ENCODE data around the gene DNTTIP2. TPM values are rescaled to one million over a fixed set of nuclear protein-coding genes. Genes with fewer than 3 reads are reported as not detected.

The DNTTIP2 gene
- total and polyA plus RNA-seq, 9 of the 15 experiments (the other 6 are each of a cell fraction or from before 2014, with no cell fraction given), result 50.4 to 138 (median 97.0) TPM

DNA sequence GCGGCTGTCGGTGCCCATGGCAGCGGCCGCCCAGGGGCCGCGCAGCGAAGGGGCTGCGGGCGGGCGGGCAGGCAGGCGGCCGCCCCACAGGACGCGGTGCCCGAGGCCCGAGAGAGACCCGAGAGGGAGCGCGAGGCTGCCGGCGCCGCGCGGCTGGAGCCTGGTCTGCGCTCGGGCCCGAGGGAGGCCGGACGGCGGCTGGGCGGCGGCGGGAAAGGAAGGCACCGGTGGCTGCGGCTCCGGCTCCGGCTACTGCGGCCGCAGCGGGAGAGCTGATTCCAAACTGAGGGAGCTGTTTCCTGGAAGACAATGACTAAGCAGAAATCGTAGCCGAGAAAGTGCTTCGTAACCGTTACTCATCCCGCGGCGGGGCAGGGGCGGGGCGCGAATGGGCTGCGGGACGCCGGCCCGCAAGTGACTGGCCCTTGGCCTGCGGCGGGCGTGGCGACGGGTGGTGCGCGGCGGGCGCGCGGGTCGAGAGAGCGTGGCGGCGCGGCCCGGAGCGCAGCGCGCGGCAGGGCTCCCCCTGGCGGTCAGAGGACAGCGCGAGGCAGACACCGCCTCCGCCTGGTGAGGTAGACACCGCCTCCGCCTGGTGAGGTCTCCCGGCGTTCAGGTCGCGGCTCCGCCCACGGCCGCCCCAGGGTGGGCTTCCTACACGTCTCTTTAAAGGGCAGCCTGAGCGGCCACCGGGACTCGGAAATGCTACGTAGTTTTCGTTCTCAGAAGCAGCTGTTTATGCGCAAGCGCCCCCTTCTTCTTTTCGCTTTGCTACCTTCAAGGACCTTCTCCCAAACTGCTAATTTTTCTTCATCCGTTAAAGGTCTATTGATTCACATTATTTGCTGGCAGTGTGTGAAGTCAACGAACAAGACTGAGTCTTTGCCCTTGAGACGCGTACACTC, 30.4 kb upstream of the DNTTIP2 start, which contains the start of gene GCLM (continued):
- TF ChIP-seq NRF1 (conservative IDR thresholded peaks at IDR 0.05 in 1 of 2, IDR thresholded peaks at IDR 0.05 in 1 of 2) (peak; percentile 71 to 83), CBX3 (IDR thresholded peaks at IDR 0.05; ENCODE audit: borderline replicate concordance in 1 of 2, low read length in 2 of 2) (peak in 1 of 2 experiments; percentile 42; a peak in 1 of 3 replicates), ZNF766 (CRISPR knock-in tag; conservative IDR thresholded peaks at IDR 0.05) (0 out of 2 replicates have a peak, but pooled peaks have one; percentile 50), NCOA4 (IDR thresholded peaks at IDR 0.05; ENCODE audit: partially characterized antibody) (no peak), PML (IDR thresholded peaks at IDR 0.05; ENCODE audit: low read length) (0 out of 2 replicates have a peak, but pooled peaks have one; percentile 23), YY1 (IDR thresholded peaks at IDR 0.05; ENCODE audit: borderline replicate concordance in 1 of 3, control insufficient read depth in 1 of 3, extremely low read depth in 1 of 3, insufficient read depth in 3 of 3, insufficient read length in 1 of 3, insufficient replicate concordance in 2 of 3, low read depth in 1 of 3, low read length in 2 of 3) (peak in 2 of 3 experiments; percentile 35 to 41), NFYB (IDR thresholded peaks at IDR 0.05; ENCODE audit: extremely low read depth, insufficient read length) (no peak), MBD2 (IDR thresholded peaks at IDR 0.05; ENCODE audit: borderline replicate concordance, low read depth) (0 out of 2 replicates have a peak, but pooled peaks have one; percentile 30), CLOCK (CRISPR knock-in tag; IDR thresholded peaks at IDR 0.05; ENCODE audit: borderline replicate concordance) (no peak), MAZ (CRISPR knock-in tag; conservative IDR thresholded peaks at IDR 0.05 in 1 of 2, IDR thresholded peaks at IDR 0.05 in 1 of 2) (peak; percentile 60 to 74; a peak in 3 of 4 replicates), BCLAF1 (IDR thresholded peaks at IDR 0.05; ENCODE audit: borderline replicate concordance in 1 of 2, control insufficient read depth in 1 of 2, low read depth in 2 of 2, low read length in 1 of 2) (peak in 1 of 2 experiments; percentile 72; a peak in 1 of 4 replicates), RAD21 (CRISPR knock-in tag; conservative IDR thresholded peaks at IDR 0.05 in 1 of 2, IDR thresholded peaks at IDR 0.05 in 1 of 2) (peak; percentile 50 to 60)
- TF ChIP-seq, protein P1, sequence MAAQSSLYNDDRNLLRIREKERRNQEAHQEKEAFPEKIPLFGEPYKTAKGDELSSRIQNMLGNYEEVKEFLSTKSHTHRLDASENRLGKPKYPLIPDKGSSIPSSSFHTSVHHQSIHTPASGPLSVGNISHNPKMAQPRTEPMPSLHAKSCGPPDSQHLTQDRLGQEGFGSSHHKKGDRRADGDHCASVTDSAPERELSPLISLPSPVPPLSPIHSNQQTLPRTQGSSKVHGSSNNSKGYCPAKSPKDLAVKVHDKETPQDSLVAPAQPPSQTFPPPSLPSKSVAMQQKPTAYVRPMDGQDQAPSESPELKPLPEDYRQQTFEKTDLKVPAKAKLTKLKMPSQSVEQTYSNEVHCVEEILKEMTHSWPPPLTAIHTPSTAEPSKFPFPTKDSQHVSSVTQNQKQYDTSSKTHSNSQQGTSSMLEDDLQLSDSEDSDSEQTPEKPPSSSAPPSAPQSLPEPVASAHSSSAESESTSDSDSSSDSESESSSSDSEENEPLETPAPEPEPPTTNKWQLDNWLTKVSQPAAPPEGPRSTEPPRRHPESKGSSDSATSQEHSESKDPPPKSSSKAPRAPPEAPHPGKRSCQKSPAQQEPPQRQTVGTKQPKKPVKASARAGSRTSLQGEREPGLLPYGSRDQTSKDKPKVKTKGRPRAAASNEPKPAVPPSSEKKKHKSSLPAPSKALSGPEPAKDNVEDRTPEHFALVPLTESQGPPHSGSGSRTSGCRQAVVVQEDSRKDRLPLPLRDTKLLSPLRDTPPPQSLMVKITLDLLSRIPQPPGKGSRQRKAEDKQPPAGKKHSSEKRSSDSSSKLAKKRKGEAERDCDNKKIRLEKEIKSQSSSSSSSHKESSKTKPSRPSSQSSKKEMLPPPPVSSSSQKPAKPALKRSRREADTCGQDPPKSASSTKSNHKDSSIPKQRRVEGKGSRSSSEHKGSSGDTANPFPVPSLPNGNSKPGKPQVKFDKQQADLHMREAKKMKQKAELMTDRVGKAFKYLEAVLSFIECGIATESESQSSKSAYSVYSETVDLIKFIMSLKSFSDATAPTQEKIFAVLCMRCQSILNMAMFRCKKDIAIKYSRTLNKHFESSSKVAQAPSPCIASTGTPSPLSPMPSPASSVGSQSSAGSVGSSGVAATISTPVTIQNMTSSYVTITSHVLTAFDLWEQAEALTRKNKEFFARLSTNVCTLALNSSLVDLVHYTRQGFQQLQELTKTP (IDR thresholded peaks at IDR 0.05; ENCODE audit: low read depth in 1 of 2, partially characterized antibody in 2 of 2), result peak in 1 of 2 experiments; percentile 93

All from K562 (cell line).